T-helper 1 cell (primary cell): ENCODE results near the gene SEPTIN3.
"Not testable (repeated sequence)": the region's sequence is repeated elsewhere in the genome, so short reads cannot be mapped to it uniquely, and the experiment has no call there.

Experiments used
- DNase-seq, 5 donors: peaks; one replicate each; pipeline ENCODE4 v3.0.0-alpha.2; 2012 to 2020

The SEPTIN3 gene

GRCh38 chr22:41943661-41944209 lies 25.5 kb upstream of the SEPTIN3 start:
- DNase-seq, result no peak

GRCh38 chr22:41946629-41947423 lies 22.4 kb upstream of the SEPTIN3 start, which contains the start of gene CENPM:
Gene CENPM (minus strand): TSS chr22:41947152. CDS start chr22:41947076, 76 bp downstream.
- DNase-seq, result peak; percentile 71 to 95 (median 80)

DNA sequence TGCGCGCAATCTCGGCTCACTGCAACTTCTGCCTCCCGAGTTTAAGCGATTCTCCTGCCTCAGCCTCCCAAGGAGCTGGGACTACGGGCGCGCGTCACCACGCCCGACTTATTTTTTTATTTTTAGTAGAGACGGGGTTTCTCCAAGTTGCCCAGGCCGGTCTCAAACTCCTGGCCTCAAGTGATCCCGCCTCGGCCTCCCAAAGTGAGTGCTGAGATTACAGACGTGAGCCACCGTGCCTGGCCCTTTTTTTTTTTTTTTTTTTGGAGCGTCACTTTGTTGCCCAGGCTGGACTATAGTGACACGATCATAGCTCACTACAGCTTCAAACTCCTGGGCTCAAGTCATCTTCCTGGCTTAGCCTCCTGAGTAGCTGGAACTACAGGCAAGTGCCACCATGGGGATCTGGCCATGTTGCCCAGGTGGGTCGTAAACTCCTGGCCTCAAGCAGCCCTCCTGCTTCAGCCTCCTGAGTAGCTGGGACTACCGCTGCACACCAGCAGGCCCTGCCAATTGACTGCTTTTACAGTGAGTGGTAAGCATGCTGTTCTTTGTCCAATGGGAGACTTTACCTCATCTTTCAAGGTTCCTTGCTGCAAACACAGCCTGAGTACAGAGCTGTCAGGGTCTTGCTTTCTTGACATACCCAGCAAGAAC lies 21.7 kb upstream of the SEPTIN3 start:
- no peak for DNase-seq

DNA sequence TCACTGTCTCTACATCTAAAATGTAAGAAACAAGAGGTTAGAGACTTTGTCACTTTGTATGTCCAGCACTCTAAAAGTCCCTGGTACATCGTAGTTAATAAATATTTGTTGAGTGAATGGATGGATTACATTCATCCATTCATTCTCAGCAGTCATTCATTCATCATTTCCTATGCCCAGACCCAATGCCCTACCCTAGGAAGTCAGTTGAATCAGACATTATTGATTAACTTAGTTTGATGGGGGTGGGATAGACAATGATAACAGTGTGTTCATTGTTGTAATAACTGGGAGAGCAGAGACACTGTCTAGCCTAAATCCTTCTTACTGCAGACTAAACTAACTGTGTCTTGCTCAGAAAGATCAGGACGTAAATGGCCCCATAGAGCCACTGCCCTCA lies 21.1 kb upstream of the SEPTIN3 start:
- no peak for DNase-seq

DNA sequence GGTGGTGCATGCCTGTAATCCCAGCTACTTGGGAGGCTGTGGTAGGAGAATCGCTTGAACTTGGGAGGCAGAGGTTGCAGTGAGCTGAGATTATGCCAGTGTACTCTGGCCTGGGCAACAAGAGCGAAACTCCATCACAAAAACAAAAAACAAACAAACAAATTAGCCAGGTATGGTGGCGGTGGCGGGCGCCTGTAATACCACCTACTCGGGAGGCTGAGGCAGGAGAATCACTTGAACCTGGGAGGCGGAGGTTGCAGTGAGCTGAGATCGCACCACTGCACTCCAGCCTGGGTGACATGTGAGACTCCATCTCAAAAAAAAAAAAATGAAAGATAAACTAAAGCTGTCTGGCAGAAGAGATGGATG lies 20.3 kb upstream of the SEPTIN3 start:
- not testable (repeated sequence) for DNase-seq

DNA sequence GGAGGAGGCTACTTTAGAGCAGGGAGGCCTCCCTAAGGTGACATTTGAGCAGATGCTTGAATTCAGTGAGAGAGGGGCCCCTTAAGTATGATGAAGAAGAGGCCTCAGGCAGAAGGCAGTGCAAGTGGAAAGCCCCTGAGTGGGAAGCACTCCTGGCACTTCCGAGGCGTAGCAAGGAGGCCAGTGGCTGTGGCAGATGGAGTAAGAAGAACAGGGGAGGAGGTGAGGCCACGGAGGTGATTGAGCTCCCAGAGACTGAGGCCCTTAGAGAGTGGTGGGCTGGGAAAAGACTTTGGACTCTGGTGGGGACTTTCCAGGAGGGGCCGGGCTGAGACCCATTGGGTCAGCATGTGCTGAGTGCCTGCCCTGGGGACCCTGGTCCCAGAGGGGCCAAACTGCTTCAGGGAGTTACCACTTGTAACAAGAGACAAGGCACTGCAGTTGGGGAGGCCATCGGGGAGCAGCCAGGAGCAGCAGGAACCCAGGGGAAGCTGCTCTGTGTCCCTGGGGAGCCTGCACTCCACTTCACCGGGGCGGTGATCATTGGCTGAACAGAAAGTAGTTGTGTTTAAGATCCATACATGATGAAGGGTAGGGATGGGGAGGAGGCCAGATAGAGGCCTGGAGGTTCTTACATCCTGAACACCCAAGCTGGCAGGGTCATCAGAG lies 19.8 kb upstream of the SEPTIN3 start:
- DNase-seq, result no peak

GRCh38 chr22:41951898-41952474 lies 17.3 kb upstream of the SEPTIN3 start, which contains the start of gene SMIM45:
Gene SMIM45 (plus strand): TSS chr22:41952150.
- DNase-seq, result no peak

DNA sequence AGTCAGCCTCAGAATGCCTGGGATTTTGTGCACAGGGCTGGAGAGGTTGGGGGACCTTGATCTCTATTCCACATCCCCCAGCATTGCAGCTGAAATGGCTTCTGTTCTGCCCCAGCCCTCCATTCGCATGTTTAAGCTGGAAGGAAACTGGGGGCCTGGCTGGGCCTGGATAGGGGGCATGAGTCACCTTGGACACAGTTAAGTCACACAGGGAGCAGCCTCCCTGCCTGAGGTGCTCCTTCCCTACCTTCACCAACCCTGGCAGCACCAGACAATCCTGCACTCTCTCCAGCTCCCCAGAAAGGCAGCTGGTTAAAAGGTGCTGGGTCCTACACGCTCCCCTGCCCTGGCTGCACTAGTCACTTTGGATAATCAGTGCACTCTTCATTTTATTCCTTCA lies 16.5 kb upstream of the SEPTIN3 start:
- DNase-seq, result no peak

GRCh38 chr22:41957941-41958556 lies 11.2 kb upstream of the SEPTIN3 start:
- DNase-seq, result no peak

DNA sequence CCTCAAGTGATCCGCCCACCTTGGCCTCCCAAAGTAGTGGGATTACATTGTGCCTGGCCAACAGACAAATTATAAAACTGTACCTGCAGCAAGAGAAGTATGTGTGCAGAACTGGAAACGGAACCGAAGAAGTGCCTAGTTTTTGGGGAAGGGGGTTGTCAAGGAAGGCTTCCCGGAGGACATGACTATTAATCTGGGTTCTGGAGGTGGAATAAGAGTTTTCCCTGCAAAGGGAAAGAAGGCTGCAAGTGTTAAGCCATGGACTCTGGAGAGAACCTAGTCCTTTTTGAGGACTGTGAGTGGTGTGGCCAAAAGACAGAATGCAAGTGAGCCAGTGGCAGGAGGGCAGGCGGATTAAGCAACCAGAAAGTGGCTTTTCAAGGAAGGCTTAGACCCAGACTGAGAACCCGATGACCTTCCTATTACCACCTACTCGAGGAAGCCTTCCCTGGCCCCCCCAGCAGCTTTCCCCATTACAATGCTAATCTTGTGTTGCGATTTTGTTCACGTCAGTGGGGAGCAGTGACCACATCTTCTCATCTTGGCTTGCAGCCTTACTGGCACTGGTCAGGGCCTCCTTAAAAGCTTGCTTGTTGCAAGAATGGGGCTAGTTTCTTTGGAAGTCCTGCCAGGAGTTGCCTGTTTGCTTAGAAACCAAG lies 5.7 kb upstream of the SEPTIN3 start:
- no peak for DNase-seq

DNA sequence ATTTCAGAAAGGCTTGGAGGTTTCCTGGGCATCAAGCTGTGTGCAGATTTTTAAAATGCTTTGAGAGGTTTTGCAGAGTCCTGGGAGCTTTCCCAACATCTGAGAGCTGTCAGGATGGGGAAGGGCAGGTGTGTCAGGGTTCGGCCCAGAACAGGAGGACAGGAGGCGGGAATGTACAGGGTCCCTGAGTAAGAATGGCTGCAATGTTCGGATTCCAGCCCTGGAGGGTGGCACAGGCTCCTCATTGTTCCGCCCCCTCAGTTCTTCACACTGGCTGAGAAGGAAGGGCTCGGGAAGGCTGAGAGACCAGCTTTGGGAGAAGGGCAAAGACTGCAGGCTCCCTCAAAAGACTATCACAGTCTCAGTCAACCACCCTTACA lies 5.1 kb upstream of the SEPTIN3 start:
- no peak for DNase-seq

- DNase-seq, result no peak
Observed at GRCh38 chr22:41966225-41966606, 3.0 kb upstream of the SEPTIN3 start.

- DNase-seq, result peak in 3 of 5 donors; percentile 12 to 75 (median 32)
Observed at GRCh38 chr22:41966607-41967240, 2.5 kb upstream of the SEPTIN3 start.

DNA sequence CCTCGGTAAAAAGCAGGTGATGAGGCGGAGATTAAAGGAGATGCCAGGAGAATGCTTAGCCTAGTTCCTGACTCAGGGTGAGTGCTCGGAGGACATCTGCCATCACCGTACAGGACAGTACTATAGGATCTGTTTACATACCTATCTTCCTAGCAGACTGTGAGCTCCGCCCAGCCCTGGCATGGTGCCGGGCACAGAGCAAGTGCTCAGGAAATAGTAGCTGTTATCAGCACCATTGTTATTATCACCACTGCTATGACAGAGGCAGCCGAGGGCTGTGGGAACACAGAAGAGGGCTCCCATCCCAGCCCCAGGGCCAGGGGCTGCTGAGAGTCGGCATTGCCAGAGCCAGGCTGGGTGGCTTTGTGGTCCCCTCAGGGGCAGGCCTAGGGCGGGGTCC lies 642 bp upstream of the SEPTIN3 start:
- no peak for DNase-seq

- DNase-seq, result no peak
Observed at GRCh38 chr22:41970601-41971000, 1.4 kb downstream of the SEPTIN3 start.

DNA sequence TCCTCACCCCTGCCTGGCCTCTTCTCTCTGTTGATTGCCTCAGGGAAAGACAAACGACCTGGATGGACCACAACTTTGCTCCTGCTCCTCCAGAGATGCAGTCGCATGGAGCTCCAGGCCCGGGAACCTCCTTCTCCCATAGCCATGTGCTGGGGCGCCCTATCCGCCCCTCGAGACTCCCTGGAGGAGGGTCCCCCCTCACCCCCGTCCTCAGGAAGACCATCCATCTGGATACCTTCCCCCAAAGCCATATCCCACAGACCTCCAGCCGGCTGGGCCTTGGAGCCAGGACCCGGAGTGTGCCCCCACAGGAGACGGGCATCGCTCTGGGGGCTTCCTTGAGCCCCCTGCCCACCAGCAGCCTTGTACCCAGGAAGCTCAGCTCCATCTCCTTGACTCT lies 2.2 kb downstream of the SEPTIN3 start:
- no peak for DNase-seq

DNA sequence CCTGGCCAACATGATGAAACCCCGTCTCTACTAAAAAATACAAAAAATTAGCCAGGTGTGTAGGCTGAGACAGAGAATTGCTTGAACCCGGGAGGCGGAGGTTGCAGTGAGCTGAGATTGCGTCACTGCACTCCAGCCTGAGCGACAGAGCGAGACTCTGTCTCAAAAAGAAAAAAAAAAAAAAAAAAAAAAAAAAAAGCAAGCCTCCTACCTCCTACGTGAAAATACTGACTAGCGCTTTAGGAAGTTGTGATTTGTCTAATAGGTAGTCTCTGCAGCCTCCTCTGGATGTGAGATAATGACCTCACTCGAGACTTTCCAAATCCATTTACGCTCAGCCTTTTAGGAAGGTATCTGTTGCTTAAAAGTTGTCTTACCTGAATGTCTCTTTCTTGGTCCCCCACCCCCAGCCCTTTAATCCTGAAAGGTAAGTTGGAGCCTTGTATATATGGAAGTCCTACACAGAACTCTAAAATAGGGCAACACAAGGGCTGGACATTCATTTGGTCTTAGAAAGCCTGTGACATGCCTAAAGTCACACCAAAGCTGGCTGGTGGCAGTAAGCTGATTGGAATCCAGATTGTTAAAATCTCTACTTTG lies 5.5 kb downstream of the SEPTIN3 start:
- DNase-seq, result no peak

GRCh38 chr22:41975299-41976069 lies 6.2 kb downstream of the SEPTIN3 start:
- no peak for DNase-seq

- peak; percentile 22 to 51 (median 38) for DNase-seq
Observed at GRCh38 chr22:41976070-41976901, 7.0 kb downstream of the SEPTIN3 start.
